IPS DF 4.7 (cell line): Measurements from ENCODE around the gene RASSF6.
"Not testable (repeated sequence)": the region's sequence is repeated elsewhere in the genome, so short reads cannot be mapped to it uniquely, and the experiment has no call there.

Experiments
- DNase-seq: peaks from one replicate; pipeline ENCODE4 v3.0.0-alpha.2; 2013; ENCODE audit warnings: low spot score; ENCODE audit errors: extremely low read depth

RASSF6 gene, protein sequence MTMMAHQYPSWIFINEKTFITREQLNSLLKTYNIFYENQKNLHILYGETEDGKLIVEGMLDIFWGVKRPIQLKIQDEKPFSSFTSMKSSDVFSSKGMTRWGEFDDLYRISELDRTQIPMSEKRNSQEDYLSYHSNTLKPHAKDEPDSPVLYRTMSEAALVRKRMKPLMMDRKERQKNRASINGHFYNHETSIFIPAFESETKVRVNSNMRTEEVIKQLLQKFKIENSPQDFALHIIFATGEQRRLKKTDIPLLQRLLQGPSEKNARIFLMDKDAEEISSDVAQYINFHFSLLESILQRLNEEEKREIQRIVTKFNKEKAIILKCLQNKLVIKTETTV

DNA sequence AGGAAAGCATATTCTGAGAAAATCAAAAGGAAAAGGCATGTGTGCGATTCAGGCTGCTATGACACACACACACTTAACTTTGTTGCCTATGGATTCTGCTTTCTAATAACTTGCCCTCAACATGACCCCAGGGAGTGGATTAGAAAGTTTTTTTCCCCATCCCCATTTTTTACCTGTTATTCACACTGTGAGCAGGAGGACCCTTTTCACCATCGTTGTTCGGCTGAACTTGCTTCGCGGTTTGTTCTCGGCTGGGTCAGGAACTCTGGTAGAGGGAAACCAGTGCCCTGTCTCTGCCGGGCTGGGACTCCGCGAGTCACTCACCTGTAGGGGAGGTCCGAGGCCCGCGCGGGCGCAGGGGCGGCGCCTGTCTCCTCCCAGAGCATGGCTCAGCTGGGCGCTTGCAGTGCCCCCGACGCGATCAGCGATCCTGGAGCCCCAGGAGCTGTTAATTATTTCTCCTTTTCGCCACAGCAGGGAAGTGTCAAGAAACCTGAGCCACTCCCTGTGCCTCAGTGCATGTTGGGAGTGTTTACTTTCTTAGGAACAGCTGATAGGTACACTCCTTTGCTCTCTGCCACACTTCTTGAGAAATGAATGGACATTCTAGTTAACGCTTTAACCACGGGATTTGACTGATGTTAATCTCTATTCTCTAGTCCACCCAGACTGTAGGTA, at the start of gene RASSF6:
Gene RASSF6, minus strand, starts transcription at position 322 of the 678 bp plus-strand sequence. CDS start 8,641 bp downstream, outside the sequence.
- DNase-seq: peak; percentile 44

DNA sequence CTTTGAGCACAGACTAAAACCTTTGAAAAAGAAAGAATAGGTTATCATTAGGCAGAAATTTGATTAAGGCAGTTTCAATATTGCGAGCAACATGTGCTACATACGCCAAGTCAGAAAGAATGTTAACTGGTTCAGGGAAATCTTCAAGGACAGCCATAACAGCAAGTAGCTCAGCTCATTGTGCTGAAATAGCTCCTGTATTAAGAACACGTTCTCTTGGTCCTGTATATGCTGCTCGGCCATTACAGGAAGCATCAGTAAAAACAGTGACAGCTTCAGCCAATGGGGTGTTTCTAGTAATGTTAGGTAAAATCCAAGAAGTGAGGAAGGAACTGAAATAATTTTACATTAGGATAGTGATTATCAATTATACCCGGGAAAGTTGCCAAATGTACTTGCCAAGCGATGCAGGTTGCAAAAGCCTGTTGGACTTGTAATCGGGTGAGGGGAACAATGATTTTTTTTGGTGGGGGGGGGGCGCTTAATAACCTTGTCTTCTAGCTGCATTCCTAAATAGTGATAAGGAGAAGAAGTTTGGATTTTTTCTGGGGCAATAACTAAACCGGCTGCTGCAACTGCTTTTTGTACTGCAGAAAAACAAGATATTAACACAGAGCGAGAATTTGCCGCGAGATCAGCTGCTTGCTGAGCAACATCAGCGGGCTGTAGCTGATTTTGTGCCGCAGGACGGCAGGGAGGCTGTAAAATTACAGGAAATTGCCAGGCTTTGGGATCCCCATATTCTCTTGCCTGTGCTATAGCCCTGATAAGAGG, 49.4 kb upstream of the RASSF6 start:
- no peak for DNase-seq

DNA sequence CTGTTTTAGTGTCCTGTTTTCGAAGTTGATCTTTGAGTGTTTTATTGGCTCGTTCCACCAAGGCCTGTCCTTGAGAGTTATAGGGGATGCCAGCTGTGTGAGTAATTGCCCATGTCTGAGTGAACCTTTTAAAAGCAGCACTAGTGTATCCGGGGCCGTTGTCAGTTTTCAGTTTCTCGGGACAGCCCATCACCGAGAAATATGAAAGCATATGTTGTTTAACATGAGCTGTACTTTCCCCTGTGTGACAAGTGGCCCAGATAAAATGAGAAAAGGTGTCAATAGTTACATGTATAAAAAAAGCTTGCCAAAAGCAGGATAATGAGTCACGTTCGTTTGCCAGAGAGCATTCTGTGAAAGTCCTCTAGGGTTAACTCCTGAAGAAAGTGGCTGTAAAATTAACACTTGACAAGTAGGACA, 48.6 kb upstream of the RASSF6 start:
- DNase-seq: no peak

DNA sequence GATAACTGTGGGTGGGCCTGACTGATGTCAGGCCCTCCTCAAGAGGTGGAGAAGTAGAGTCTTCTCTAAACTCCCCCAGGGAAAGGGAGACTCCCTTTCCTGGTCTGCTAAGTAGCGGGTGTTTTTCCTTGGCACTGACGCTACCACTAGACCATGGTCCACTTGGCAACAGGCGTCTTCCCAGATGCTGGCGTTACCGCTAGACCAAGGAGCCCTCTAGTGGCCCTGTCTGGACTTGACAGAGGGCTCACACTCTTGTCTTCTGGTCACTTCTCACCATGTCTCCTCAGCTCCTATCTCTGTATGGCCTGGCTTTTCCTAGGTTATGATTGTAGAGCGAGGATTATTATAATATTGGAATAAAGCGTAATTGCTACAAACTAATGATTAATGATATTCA, 45.7 kb upstream of the RASSF6 start:
- not testable (repeated sequence) for DNase-seq

DNA sequence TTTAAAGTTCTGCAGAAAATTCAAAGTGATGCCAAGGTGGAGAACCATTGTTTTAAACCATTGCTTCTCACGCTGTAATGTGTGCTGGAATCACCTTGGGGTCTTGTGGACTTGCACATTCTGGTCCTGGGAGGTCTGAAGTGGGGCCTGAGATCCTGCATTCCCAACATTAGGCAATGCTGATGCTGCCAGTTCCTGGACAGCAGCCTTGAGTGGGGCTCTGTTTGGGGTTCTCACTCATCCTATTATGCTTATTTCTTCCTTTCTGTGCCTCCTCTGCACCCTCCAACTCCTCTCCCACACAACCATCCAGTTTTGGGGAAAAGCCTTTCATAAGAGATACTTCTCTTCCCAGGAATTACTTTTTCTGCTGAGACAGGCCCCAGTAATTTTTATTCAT, 44.2 kb upstream of the RASSF6 start:
- DNase-seq: no peak

DNA sequence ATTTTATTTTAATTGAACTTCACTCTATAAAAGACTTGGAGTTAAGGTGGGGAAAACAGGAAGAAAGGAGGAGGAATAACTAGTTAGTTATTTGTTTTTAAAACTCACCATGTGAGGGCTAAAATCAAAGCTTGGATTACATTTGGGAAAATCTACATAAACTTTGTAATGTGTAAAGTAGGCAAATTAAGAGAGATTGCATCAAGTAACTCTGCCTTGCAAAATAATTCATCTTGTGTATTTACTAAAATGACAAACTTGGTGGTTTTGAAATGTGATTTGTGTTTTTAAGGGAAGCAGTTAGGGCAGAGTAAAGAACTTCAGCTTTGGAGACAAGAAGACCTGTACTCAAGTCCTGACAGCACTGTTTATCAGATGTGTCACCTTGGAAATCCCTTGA, 43.3 kb upstream of the RASSF6 start:
- no peak for DNase-seq

DNA sequence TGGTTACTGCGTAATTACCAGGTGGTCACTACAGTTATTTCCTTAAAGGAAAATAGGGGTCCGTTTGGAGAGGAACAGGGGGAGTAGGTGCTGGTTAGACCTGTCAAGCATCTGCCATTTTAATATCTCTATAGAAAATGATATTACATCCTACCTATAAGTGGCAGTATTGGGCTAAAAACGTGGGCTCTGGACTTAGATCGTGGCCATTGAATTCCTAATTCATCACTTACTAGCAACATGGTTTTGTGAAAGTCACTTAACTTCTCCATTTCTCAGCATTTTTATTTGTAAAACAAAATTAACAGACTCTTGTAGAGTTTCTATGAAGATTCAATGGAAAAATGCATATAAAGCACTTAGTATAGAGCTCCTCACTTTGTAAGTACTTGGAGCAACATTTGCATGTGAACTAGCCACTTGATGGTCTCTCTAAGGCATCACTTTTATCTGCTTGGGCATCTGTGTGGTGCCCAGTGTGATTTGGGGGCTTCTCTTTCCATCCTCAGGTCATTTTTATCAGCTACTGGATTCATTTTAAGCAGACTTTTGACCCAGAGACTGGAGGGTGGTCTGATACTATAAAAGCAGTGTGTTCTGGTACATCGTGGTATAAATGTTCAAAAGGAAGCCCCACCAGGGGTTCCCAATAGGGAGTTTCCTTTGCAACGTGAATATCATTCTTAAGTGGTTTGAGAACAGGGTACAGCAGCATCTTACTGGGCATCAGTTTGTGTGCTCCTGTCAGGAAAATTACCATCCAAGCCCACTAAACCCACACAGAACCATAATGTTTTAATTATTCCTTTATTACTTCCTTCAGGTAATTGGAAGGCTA, 42.7 kb upstream of the RASSF6 start:
- no peak for DNase-seq

DNA sequence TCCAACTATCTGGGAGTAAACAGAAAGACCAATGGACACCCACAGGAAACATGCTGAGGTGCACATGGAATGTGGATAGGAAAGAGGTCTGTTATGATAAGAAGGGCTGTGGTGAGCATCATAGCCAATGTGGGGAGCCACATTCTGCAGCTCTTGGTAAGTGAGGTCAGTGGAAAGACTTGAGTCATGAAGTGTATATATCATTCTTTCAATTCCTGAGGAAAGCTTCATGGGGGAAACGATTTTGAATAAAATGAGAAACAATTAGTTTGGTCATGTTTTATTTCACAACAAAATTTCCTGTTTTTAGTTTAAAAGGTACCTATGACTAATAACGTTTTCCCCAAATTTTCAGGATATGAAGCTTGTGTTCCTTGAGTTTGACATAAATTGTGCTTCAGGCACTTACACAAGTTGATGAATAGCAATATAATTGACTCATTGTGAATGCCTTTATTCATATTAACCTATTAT, 41.4 kb upstream of the RASSF6 start:
- DNase-seq: no peak

DNA sequence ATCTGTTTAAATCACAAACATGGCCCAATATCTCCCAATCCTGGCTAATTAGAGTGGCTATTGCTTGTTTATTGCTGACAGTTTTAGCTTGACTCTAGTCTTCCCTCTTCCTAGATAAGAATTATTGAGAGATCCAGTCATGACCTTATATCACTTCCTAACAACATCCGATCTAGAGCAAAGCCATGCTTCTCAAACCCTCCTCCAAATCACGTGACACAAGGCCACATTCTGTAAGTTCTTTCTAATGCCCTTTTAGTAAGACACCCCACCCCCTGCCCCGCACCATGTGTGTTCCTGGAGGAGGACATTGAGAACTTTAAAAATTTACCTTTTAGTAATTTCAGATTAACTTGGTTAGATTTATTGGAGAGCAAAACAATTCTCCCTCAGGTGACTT, 40.6 kb upstream of the RASSF6 start:
- DNase-seq: no peak

DNA sequence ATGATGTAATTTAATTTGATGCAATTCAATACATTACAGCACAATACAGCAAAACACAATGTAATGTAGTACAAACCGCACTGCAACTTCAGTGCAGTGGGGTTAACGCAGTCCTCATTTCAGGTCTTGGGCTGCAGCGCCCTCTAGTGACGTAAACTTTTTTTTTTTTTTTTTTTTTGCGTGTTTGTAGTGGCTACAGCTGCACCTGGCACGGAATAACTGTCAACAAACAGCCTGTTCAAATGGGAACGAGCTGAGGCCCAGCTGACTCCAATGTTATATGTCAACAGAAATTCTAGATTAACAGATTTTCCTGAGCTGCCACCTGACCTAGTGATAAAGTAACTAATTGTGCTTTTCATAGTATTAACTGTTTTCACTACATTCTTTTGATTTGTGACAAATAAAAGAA, 33.5 kb upstream of the RASSF6 start:
- no peak for DNase-seq

DNA sequence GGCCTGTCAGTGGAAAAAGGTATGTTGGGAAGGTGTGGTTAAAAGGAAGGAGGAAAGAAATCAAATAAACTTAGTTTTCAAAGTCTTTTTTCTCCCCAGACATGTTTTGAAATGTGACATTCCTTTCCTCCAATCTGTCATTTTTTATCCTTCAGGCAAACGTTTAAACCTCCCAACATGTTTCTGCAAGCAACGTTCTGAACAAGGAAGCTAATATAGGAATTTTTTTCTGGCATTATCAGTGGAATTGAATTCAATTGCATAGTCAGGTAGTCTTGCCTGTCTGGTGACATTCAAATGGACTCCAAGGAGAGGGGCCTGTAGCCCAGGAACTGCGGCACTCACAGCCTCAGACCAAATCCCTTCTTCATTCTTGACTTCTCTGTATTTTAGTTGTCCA, 30.0 kb upstream of the RASSF6 start:
- no peak for DNase-seq

DNA sequence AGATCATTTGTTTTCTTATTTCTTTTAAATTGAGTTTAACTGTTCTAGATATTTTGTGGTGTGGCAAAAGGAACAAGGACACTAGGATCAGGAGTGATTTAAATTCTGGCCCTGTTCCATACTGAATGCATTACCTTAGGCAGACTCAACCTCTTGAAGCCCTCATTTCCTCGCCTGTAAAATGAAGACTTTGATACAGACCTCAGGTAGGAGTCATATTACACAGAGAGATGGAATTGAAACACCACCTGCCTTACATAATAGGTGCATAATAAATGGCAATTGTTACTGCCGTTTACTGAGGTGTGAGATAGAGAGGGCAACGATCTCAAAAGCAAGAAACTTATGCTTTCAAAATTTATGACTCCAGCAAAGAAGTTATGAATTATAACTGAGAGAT, 28.2 kb upstream of the RASSF6 start:
- no peak for DNase-seq

DNA sequence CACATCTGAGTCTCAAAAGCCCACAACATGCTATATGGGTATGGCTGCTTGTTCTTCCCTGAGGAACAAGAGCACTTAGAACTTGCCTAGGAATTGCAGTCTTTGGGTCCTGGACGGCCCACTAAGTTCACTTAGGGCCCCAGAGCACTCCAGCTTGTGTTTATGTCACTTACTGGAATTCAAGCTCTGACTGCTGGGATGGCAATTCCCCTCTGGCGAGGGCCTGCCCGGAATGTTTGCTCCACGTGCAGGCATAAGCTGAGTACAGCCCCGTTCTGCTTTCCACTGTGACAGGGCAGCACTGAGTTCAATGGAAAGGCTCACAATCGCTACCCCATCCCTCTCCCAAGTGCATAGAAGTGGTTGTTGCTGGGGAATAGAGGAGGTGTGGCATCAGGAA, 25.9 kb upstream of the RASSF6 start:
- DNase-seq: no peak

DNA sequence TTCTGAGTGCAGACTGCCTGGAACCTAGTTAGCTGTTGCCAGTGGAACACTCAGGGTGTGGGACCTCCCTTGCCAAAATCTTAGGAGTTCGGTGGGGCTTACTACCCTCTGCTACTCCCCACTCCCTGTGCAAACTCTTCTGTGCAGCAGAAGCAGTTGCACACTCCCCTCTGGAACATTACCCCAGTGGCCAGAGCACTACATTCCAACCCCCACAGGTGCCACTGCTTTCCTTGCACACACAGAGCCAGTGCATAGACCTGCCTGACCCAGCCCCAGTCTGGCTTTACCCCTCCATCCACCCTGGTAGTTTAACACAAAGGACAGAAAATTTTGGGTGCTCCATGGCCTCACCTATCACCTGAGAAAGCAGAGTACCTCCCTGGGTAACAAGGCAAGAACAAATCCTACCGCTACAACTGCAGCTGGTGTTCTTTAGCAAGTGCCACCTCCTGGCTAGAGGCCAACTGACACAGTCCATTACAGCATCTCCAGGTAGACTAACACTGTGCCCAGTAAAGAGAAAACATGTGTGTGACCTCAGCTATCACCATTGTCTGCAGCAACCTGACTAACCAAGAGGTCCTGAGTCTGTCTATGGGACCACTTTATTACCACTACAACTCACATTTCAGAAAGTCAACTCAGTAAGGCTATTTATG, 11.5 kb upstream of the RASSF6 start:
- DNase-seq: no peak

DNA sequence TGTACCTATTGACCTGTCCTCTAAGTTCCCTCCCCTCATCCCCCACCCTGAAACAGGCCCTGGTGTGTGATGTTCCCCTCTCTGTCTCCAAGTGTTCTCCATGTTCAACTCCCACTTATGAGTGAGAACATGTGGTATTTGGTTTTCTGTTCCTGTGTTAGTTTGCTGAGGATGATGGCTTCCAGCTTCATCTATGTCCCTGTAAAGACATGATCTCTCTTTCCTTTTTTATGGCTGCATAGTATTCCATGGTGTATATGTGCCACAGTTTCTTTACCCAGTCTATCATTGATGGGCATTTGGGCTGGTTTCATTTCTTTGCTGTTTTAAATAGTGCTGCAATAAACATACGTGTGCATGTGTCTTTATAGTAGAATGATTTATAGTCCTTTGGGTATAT, 8.6 kb upstream of the RASSF6 start:
- not testable (repeated sequence) for DNase-seq

DNA sequence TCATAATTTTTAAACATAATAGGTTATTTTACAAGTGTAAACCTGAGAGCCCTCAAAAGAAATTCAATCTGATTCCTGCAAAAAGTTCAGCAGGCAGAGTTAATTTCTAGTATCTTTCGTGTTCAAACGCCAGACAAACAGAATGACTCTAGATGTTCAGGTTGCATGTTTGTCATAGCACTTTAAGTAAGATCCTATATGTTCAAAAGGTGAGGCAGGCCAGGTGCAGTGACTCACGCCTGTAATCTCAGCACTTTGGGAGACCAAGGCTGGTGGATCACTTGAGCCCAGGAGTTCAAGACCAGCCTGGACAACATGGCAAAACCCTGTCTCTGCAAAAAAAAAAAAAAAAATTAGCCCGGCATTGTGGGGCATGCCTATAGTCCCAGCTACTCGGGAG, 1.1 kb upstream of the RASSF6 start:
- no peak for DNase-seq

DNA sequence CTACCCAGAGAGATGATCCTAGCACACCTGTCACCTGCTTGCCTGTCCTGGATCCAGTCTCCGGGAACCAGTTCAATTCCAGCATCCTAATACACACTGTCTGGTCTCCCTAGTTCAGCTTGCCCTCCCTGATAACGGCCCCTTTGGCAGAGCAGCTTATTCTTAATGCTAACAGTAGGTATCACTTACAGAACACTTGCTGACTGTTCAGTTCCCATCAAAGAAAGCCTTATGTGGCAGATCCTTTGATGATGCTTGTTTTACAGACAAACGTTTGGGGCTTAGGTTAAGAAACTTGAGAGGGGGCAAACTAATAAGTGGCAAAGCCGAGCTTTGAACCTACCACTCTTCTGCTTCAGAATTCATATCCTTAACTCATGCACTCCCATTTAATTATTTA, 890 bp downstream of the RASSF6 start:
- no peak for DNase-seq

DNA sequence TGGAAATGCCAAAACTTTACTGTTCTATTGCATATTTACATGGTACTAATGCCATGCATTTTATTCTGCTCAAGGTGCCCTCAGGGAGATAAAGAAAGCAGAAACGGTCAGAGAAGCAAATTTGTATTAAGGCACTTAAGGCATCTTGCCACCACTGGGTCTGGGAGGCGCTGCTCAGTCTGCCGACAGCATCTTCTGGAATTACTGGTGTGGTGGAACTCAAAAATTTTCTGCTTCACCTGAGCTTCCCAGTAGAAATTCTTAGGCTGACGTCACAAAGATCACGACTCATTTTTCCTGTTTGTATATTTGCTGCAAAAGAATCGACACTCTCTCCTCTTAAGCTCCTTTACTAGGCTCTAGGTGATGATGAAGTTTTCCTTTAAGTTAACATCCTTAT, 3.0 kb downstream of the RASSF6 start:
- no peak for DNase-seq

DNA sequence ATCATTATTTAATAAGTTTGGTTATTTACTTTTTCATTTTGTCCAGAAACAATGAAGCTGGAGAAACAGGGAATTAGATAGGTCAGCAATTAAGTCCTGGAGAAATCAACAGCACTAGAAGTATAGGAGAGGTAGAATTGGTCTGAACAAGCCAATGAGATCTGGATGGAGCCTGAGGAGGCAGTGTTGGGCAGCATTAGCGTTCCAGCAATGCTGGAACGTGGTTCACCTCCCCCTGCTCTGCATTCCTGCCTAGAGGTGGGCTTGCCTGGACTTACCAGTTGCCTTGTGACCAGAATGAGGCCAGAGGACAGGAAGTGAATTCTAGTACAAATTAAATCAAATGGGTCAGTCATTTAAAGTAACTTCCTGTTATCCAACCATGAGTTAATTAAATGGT, 4.6 kb downstream of the RASSF6 start:
- no peak for DNase-seq

DNA sequence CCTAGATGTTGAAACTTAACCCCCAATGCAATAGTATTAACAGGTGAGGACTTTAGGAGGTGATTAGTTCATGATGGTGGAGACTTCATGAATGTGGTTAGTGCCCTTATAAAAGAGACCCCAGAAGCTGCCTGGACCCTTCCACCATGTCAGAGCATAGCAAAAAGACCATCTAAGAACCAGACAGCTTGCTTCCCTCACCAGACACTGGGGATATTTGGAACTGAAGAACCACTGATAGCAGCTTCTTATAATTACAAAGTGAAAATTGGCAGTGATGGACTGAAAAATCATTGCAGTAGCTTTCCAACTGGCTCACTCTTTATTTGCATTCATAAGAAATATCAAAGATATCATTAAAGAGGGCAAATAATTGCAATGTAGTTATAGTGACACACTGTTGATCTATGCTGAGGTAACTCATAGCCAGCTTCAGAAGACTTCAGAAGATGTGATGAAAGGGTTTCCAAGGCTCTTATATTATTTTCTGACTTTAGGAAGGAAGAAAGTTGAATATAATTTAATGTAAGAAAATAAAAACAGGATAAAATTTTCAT, 5.8 kb downstream of the RASSF6 start:
- DNase-seq: no peak
